Heart left ventricle (tissue), 13 donors: Measurements from ENCODE around the gene OMA1.

Source experiments
- POLR2A ChIP-seq, 2 donors: fragments of 450-650 bp; IDR thresholded peaks; one replicate each; pipeline ENCODE4 v1.6.1; 2017; ENCODE audit warnings: antibody characterized with exemption in 2 of 2, mild to moderate bottlenecking in 2 of 2, moderate library complexity in 2 of 2
- TF ChIP-seq, protein P1 (sequence below), 12 donors: fragments of 200-600 bp; sonication (generic) in 4 of 12; IDR thresholded peaks; one replicate each; pipeline versions ENCODE4 v1.5.0 to v1.8.0; 2018 to 2022; ENCODE audit warnings: antibody characterized with exemption in 12 of 12, mild to moderate bottlenecking in 5 of 12
- donor health status: ischemic (EF 13 %, LVEDD 7.1; RV severe dilation, severe dysfunction).
- donor health status: DM: no; HTN: yes; CAD: no.
- donor health status: DM: no; HTN: no; CAD: no.
- donor health status: ischemic (EF 25% LVEDD 6.9; RV normal size, moderate dysfunction).
- donor health status: ischemic (EF 25% LVEDD 5.7; RV mildly dilated, moderate dysfunction).
- donor health status: ischemic (EF 35%, LVEDD 5.7; RV mildly dilated, moderate dysfunction).
- donor health status: nonischemic (EF 11% LVEDD 7.7; RV severe dilation, severe dysfunction).
- donor health status: DM: yes; HTN: yes; CAD: no.
- donor health status: PGD.
- donor health status: ischemic (EF 29% LVEDD 5.4; RV normal size, mild dysfunction).
- donor health status: nonischemic (EF 23%, LVEDD 6.1; RV moderate dilation, normal function).

DNA sequence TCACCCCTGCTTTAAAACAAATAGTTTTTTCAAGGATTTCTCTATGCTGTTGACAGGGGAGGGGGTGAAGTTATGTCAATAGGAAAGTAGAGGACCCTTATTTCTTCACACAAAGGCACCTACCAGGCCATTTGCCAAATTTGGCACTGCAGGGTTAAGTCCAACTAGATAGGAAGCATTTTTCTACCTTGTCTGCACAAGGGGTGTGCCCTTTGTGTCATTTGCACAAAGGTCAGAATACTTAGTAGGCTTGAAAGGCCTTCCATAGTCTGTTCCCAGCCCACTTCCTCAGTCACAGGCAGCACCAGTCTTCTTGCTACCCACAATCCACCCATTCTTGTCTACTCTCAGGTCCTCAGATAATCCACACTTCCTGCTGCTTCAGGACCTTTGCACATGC, 23.6 kb upstream of the OMA1 start:
- TF ChIP-seq, protein P1, sequence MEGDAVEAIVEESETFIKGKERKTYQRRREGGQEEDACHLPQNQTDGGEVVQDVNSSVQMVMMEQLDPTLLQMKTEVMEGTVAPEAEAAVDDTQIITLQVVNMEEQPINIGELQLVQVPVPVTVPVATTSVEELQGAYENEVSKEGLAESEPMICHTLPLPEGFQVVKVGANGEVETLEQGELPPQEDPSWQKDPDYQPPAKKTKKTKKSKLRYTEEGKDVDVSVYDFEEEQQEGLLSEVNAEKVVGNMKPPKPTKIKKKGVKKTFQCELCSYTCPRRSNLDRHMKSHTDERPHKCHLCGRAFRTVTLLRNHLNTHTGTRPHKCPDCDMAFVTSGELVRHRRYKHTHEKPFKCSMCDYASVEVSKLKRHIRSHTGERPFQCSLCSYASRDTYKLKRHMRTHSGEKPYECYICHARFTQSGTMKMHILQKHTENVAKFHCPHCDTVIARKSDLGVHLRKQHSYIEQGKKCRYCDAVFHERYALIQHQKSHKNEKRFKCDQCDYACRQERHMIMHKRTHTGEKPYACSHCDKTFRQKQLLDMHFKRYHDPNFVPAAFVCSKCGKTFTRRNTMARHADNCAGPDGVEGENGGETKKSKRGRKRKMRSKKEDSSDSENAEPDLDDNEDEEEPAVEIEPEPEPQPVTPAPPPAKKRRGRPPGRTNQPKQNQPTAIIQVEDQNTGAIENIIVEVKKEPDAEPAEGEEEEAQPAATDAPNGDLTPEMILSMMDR (IDR thresholded peaks at IDR 0.05): no peak
- no peak for TF ChIP-seq POLR2A (IDR thresholded peaks at IDR 0.05)
